Measurements from ENCODE around the gene GPR137C.

GPR137C gene

DNA sequence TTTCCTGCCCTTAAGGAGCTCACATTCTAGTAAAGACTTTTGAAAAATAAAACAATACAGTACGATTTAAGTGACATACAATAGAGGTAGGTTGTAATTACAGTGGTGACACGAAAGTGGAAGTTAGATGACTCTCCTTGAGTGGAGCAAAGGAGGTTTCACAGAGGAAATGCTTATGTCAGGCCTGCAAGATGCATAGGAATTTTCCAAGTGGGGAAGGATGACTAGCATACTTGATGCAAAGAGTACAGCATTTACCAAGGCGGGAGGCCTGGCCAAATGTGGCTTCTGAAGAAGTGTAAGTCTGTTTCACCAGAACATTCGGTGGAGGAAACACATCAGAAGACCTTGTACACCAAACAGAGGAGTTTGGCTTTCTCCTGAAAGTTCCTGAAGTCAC is 87.5 kb downstream of the GPR137C start:
- no peak for DNase-seq
- H3K79me2 ChIP-seq (ENCODE audit: insufficient read depth, low read length), result no peaks in the 10 kb centered on the region
- TF ChIP-seq, protein P1, sequence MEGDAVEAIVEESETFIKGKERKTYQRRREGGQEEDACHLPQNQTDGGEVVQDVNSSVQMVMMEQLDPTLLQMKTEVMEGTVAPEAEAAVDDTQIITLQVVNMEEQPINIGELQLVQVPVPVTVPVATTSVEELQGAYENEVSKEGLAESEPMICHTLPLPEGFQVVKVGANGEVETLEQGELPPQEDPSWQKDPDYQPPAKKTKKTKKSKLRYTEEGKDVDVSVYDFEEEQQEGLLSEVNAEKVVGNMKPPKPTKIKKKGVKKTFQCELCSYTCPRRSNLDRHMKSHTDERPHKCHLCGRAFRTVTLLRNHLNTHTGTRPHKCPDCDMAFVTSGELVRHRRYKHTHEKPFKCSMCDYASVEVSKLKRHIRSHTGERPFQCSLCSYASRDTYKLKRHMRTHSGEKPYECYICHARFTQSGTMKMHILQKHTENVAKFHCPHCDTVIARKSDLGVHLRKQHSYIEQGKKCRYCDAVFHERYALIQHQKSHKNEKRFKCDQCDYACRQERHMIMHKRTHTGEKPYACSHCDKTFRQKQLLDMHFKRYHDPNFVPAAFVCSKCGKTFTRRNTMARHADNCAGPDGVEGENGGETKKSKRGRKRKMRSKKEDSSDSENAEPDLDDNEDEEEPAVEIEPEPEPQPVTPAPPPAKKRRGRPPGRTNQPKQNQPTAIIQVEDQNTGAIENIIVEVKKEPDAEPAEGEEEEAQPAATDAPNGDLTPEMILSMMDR (IDR thresholded peaks at IDR 0.05; ENCODE audit: borderline replicate concordance, extremely low read depth, low read length, poor library complexity, severe bottlenecking), result no peak
- TF ChIP-seq EZH2 (IDR thresholded peaks at IDR 0.05; ENCODE audit: borderline replicate concordance, low read depth, low read length, severe bottlenecking), result no peak
- ATAC-seq (ENCODE audit: insufficient read depth, low read depth), result no peak
- no peak overlapping the region for H3K9ac ChIP-seq (ENCODE audit: low read depth, low read length)
- no peak overlapping the region for H2AFZ ChIP-seq (ENCODE audit: low read depth, low read length)
- H3K9me3 ChIP-seq (ENCODE audit: insufficient read depth, low read length, severe bottlenecking), result peaks cover 9% of the 10 kb centered on the region
- H4K20me1 ChIP-seq (ENCODE audit: insufficient read depth, low read length), result no peaks in the 10 kb centered on the region
- no peak overlapping the region for H3K4me3 ChIP-seq (ENCODE audit: low read depth in 1 of 2, low read length in 2 of 2)
- H3K4me1 ChIP-seq (ENCODE audit: insufficient read depth, low read length), result no peaks in the 10 kb centered on the region
- no peak overlapping the region for H3K4me2 ChIP-seq (ENCODE audit: insufficient read depth, low read length)
- H3K27ac ChIP-seq (ENCODE audit: low read length), result no peak overlapping the region
- peaks cover 43% of the 10 kb centered on the region for H3K36me3 ChIP-seq (ENCODE audit: insufficient read depth, low read length)
- H3K27me3 ChIP-seq (ENCODE audit: insufficient read depth, low read length, poor library complexity), result no peaks in the 10 kb centered on the region

DNA sequence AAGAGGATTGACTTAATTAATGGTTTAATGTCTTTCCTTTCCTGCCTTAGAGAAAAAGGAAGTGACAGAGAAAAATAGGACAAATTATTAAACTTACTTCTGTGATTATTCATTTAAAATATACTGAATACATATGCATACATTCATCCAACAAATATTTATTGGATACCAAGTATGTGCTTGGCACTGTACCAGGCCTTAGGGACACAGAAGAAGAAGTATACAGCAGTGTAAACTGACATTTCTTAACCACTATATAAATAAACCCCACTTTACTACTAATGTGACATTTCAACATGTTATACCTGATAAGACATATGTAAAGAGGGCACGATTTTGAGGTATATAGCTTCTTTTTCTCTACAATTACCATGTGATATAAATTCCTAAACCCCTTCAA is 89.1 kb downstream of the GPR137C start:
- Histone ChIP-seq H3K79me2 (ENCODE audit: insufficient read depth, low read length) (no peaks in the 10 kb centered on the region), H3K4me1 (ENCODE audit: insufficient read depth, low read length) (no peaks in the 10 kb centered on the region), H3K36me3 (ENCODE audit: insufficient read depth, low read length) (peaks cover 58% of the 10 kb centered on the region), H4K20me1 (ENCODE audit: insufficient read depth, low read length) (no peaks in the 10 kb centered on the region), H3K9me3 (ENCODE audit: insufficient read depth, low read length, severe bottlenecking) (peaks cover 9% of the 10 kb centered on the region), H3K4me3 (ENCODE audit: low read depth in 1 of 2, low read length in 2 of 2) (no peak overlapping the region), H2AFZ (ENCODE audit: low read depth, low read length) (no peak overlapping the region), H3K9ac (ENCODE audit: low read depth, low read length) (no peak overlapping the region), H3K27ac (ENCODE audit: low read length) (no peak overlapping the region), H3K4me2 (ENCODE audit: insufficient read depth, low read length) (no peak overlapping the region), H3K27me3 (ENCODE audit: insufficient read depth, low read length, poor library complexity) (no peaks in the 10 kb centered on the region)
- TF ChIP-seq, protein P1 (IDR thresholded peaks at IDR 0.05; ENCODE audit: borderline replicate concordance, extremely low read depth, low read length, poor library complexity, severe bottlenecking), result no peak
- no peak for TF ChIP-seq EZH2 (IDR thresholded peaks at IDR 0.05; ENCODE audit: borderline replicate concordance, low read depth, low read length, severe bottlenecking)
- DNase-seq, result no peak
- ATAC-seq (ENCODE audit: insufficient read depth, low read depth), result no peak

DNA sequence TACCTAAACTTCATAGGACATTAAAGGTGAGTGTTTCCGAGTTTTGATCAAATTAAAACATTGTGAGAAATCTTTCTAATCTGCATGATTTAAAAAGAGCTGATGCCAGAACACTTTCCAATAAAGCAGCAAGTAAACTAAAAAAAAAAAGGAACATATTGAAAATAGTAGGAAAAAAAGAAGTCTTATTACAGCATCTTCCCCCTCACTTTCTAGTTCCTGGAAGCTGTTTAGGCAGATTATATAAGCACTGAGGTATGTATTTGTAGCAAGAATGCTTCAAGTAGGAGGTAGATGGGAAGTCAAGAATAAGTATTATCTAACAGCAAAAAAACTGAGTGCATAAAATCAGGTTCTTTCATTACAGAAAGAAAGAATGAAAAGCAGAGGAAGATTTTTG is 96.9 kb downstream of the GPR137C start:
- Histone ChIP-seq H3K36me3 (ENCODE audit: insufficient read depth, low read length) (peaks cover 85% of the 10 kb centered on the region), H3K27ac (ENCODE audit: low read length) (no peak overlapping the region), H3K27me3 (ENCODE audit: insufficient read depth, low read length, poor library complexity) (no peaks in the 10 kb centered on the region), H3K4me1 (ENCODE audit: insufficient read depth, low read length) (no peaks in the 10 kb centered on the region), H2AFZ (ENCODE audit: low read depth, low read length) (no peak overlapping the region), H3K79me2 (ENCODE audit: insufficient read depth, low read length) (no peaks in the 10 kb centered on the region), H4K20me1 (ENCODE audit: insufficient read depth, low read length) (no peaks in the 10 kb centered on the region), H3K4me3 (ENCODE audit: low read depth in 1 of 2, low read length in 2 of 2) (no peak overlapping the region), H3K9ac (ENCODE audit: low read depth, low read length) (no peak overlapping the region), H3K9me3 (ENCODE audit: insufficient read depth, low read length, severe bottlenecking) (no peaks in the 10 kb centered on the region), H3K4me2 (ENCODE audit: insufficient read depth, low read length) (no peak overlapping the region)
- no peak for DNase-seq
- no peak for ATAC-seq (ENCODE audit: insufficient read depth, low read depth)
- TF ChIP-seq, protein P1 (IDR thresholded peaks at IDR 0.05; ENCODE audit: borderline replicate concordance, extremely low read depth, low read length, poor library complexity, severe bottlenecking), result no peak
- no peak for TF ChIP-seq EZH2 (IDR thresholded peaks at IDR 0.05; ENCODE audit: borderline replicate concordance, low read depth, low read length, severe bottlenecking)

DNA sequence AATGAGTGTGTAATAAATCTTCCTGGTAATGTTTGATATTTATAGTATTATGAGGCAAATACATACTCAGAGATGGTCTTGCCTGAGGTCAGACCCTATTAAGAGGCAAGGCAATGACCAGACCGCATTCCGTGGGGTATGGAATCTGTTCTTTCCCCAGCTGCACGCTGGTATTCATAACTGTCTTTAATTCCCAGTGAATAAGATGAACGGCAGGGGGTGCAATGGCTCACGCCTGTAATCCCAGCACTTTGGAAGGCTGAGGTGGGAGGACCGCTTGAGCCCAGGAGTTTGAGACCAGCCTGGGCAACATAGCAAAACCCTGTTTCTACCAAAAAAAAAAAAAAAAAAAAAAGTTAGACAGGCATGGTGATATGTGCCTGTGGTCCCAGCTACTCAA is 98.1 kb downstream of the GPR137C start:
- Histone ChIP-seq H3K9me3 (ENCODE audit: insufficient read depth, low read length, severe bottlenecking) (no peaks in the 10 kb centered on the region), H3K4me3 (ENCODE audit: low read depth in 1 of 2, low read length in 2 of 2) (no peak overlapping the region), H3K36me3 (ENCODE audit: insufficient read depth, low read length) (peaks cover 87% of the 10 kb centered on the region), H2AFZ (ENCODE audit: low read depth, low read length) (no peak overlapping the region), H3K9ac (ENCODE audit: low read depth, low read length) (no peak overlapping the region), H3K4me1 (ENCODE audit: insufficient read depth, low read length) (no peaks in the 10 kb centered on the region), H3K4me2 (ENCODE audit: insufficient read depth, low read length) (no peak overlapping the region), H3K79me2 (ENCODE audit: insufficient read depth, low read length) (no peaks in the 10 kb centered on the region), H4K20me1 (ENCODE audit: insufficient read depth, low read length) (no peaks in the 10 kb centered on the region), H3K27me3 (ENCODE audit: insufficient read depth, low read length, poor library complexity) (no peaks in the 10 kb centered on the region), H3K27ac (ENCODE audit: low read length) (no peak overlapping the region)
- TF ChIP-seq, protein P1 (IDR thresholded peaks at IDR 0.05; ENCODE audit: borderline replicate concordance, extremely low read depth, low read length, poor library complexity, severe bottlenecking), result no peak
- TF ChIP-seq EZH2 (IDR thresholded peaks at IDR 0.05; ENCODE audit: borderline replicate concordance, low read depth, low read length, severe bottlenecking), result no peak
- ATAC-seq (ENCODE audit: insufficient read depth, low read depth) (no peak), DNase-seq (no peak)
